HepG2 (cell line): ENCODE measurements around the gene CDC42EP5. TPM values are rescaled to one million over a fixed set of nuclear protein-coding genes. Genes with fewer than 3 reads are reported as not detected.

ENCODE experiments used
- KDM4B ChIP-seq: sonication (generic); formaldehyde crosslinking; IDR thresholded peaks from 2 replicates; pipeline ENCODE4 v1.4.0; 2020; ENCODE audit warnings: missing genetic modification reagents
- MBD4 ChIP-seq: IDR thresholded peaks from 2 replicates; pipeline ENCODE4 v1.6.1; 2012; ENCODE audit warnings: low read length, inconsistent platforms, borderline replicate concordance
- RAD51 ChIP-seq: fragments of 450-650 bp; IDR thresholded peaks from 2 replicates; pipeline ENCODE4 v1.6.1; 2016; ENCODE audit warnings: borderline replicate concordance
- RFXANK ChIP-seq: IDR thresholded peaks from 2 replicates; pipeline ENCODE4 v1.6.1; 2016
- ZNF543 ChIP-seq: sonication (generic); formaldehyde crosslinking; IDR thresholded peaks from 2 replicates; pipeline ENCODE4 v1.4.0; 2020; ENCODE audit warnings: mild to moderate bottlenecking, missing genetic modification reagents
- ZNF776 ChIP-seq: sonication (generic); formaldehyde crosslinking; IDR thresholded peaks from 2 replicates; pipeline ENCODE4 v1.4.0; 2020; ENCODE audit warnings: mild to moderate bottlenecking, missing genetic modification reagents
- polyA plus RNA-seq, 8 experiments: library from polyadenylated mRNA; depleted of rRNA in 3 of 8; stranded (reverse) in 7 of 8; unstranded in 1 of 8; fragments of >200 nt; fragmentation: Illumina TruSeq in 4 of 8; extraction: Trizol in 4 of 8; gene quantifications; 2 replicates each; pipeline versions ENCODE4 v1.2.1 to v1.2.3, GENCODE V29; 2011 to 2016; ENCODE audit warnings: low read depth in 4 of 8, missing spikeins in 1 of 8, mixed read lengths in 1 of 8; ENCODE audit not compliant: insufficient read depth in 1 of 8
- total RNA-seq, 5 experiments: library from RNA; depleted of rRNA; stranded (reverse); fragments of >200 nt; fragmentation: Illumina TruSeq; extraction: Trizol; gene quantifications; 2 replicates each; pipeline ENCODE4 v1.2.3, GENCODE V29; 2016; ENCODE audit warnings: low read depth in 1 of 5
- TF ChIP-seq, protein P1 (sequence below): sonication (generic); formaldehyde crosslinking; IDR thresholded peaks from one replicate; pipeline ENCODE4 v1.5.1; 2020; ENCODE audit warnings: mild to moderate bottlenecking, missing genetic modification reagents; ENCODE audit errors: not compliant biosample characterization

CDC42EP5 gene
- total and polyA plus RNA-seq, 2 of the 13 experiments (the other 11 are each of a cell fraction or from before 2014, with no cell fraction given) = 0.41 to 1.6 TPM

GRCh38 chr19:54458648-54459281 lies 14.3 kb downstream of the CDC42EP5 start (continued):
- TF ChIP-seq, protein P1, sequence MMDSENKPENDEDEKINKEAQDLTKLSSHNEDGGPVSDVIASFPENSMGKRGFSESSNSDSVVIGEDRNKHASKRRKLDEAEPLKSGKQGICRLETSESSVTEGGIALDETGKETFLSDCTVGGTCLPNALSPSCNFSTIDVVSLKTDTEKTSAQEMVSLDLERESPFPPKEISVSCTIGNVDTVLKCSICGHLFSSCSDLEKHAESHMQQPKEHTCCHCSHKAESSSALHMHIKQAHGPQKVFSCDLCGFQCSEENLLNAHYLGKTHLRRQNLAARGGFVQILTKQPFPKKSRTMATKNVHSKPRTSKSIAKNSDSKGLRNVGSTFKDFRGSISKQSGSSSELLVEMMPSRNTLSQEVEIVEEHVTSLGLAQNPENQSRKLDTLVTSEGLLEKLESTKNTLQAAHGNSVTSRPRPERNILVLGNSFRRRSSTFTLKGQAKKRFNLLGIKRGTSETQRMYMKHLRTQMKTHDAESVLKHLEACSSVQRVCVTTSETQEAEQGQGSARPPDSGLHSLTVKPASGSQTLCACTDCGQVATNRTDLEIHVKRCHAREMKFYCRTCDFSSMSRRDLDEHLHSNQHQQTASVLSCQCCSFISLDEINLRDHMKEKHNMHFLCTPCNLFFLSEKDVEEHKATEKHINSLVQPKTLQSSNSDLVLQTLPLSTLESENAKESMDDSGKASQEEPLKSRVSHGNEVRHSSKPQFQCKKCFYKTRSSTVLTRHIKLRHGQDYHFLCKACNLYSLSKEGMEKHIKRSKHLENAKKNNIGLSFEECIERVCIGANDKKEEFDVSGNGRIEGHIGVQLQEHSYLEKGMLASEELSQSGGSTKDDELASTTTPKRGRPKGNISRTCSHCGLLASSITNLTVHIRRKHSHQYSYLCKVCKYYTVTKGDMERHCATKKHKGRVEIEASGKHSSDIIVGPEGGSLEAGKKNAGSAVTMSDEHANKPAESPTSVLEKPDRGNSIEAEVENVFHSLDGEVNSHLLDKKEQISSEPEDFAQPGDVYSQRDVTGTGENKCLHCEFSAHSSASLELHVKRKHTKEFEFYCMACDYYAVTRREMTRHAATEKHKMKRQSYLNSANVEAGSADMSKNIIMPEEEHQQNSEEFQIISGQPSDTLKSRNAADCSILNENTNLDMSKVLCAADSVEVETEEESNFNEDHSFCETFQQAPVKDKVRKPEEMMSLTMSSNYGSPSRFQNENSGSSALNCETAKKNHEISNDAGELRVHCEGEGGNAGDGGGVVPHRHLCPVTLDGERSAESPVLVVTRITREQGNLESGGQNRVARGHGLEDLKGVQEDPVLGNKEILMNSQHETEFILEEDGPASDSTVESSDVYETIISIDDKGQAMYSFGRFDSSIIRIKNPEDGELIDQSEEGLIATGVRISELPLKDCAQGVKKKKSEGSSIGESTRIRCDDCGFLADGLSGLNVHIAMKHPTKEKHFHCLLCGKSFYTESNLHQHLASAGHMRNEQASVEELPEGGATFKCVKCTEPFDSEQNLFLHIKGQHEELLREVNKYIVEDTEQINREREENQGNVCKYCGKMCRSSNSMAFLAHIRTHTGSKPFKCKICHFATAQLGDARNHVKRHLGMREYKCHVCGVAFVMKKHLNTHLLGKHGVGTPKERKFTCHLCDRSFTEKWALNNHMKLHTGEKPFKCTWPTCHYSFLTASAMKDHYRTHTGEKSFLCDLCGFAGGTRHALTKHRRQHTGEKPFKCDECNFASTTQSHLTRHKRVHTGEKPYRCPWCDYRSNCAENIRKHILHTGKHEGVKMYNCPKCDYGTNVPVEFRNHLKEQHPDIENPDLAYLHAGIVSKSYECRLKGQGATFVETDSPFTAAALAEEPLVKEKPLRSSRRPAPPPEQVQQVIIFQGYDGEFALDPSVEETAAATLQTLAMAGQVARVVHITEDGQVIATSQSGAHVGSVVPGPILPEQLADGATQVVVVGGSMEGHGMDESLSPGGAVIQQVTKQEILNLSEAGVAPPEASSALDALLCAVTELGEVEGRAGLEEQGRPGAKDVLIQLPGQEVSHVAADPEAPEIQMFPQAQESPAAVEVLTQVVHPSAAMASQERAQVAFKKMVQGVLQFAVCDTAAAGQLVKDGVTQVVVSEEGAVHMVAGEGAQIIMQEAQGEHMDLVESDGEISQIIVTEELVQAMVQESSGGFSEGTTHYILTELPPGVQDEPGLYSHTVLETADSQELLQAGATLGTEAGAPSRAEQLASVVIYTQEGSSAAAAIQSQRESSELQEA = no peak
- TF ChIP-seq MBD4 = no peak
- TF ChIP-seq ZNF776 = no peak
- TF ChIP-seq RFXANK (CRISPR knock-in tag) = no peak
- no peak for TF ChIP-seq ZNF543 (CRISPR knock-in tag)
- TF ChIP-seq KDM4B = no peak
- TF ChIP-seq RAD51 = no peak
